Brain microvascular endothelial cell (primary cell): ENCODE data around the gene FAM222B.

Experiments
- DNase-seq: peaks from one replicate; pipeline ENCODE4 v3.0.0-alpha.2; 2020
- H3K27ac ChIP-seq: fragments of 250-450 bp; sonication (Bioruptor Pico); 2 replicates; pipeline ENCODE4 v1.5.1; 2020; ENCODE audit warnings: mild to moderate bottlenecking, moderate library complexity
- H3K27me3 ChIP-seq: fragments of 250-450 bp; sonication (Bioruptor Pico); replicated peaks from 2 replicates; pipeline ENCODE4 v1.5.1; 2020; ENCODE audit warnings: mild to moderate bottlenecking
- H3K36me3 ChIP-seq: fragments of 250-450 bp; sonication (Bioruptor Pico); replicated peaks from 2 replicates; pipeline ENCODE4 v1.5.1; 2020; ENCODE audit warnings: mild to moderate bottlenecking
- H3K4me3 ChIP-seq: 2 replicates; pipeline ENCODE4 v1.5.1; 2011; ENCODE audit warnings: low read depth, mild to moderate bottlenecking, control low read depth, low read length, moderate library complexity
- in situ Hi-C: cut with HindIII; loops from 2 replicates; pipeline ENCODE4 v1.10.0; 2017; ENCODE audit warnings: low sequenced_read_pairs, low pct_ligation_motif_present
- TF ChIP-seq, protein P1 (sequence below): IDR thresholded peaks from 2 replicates; pipeline ENCODE4 v1.5.1; 2011; ENCODE audit warnings: low read depth, mild to moderate bottlenecking, moderate library complexity, low read length, control low read depth, inconsistent platforms; ENCODE audit errors: missing control alignments

FAM222B gene

DNA sequence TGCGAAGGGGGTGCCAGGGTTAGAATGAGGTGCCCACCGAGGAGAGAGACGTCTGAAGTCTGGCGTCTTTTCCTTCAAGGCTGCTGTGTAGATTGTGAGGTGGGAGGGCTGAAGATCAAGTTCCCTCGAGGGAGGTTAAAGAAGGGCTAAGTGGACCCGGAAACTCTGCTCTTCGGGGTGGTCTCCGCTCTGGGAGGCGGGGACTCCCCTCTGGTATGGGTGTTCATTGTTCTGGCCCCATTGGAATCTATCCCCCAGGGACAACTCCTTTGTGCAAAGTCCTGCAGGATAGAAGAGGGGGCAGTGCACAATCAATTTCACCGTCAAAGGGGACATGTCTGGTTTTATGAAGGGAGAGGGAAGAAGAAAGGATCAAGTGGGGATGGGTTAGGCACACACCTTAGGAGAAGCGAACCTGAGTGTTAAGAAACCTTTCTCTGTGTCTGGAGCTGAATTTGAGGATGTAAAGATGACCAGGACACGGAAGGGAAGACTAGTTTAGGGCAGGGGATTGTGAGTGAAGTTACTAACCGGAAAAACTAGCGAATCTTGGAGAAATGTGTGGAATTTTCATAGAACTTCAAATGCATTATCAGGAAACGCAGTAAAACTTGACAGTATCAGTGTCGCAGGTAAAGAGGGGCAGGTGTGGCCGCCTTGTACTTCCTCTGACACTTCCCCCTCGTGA lies 124.1 kb downstream of the FAM222B start:
- peak overlapping the region; percentile 85 for H3K4me3 ChIP-seq
- H3K27me3 ChIP-seq: no peaks in the 10 kb centered on the region
- no peak for DNase-seq
- H3K27ac ChIP-seq: peak overlapping the region; percentile 93
- in situ Hi-C loops: no loop called here
- H3K36me3 ChIP-seq: peaks cover 40% of the 10 kb centered on the region
- TF ChIP-seq, protein P1, sequence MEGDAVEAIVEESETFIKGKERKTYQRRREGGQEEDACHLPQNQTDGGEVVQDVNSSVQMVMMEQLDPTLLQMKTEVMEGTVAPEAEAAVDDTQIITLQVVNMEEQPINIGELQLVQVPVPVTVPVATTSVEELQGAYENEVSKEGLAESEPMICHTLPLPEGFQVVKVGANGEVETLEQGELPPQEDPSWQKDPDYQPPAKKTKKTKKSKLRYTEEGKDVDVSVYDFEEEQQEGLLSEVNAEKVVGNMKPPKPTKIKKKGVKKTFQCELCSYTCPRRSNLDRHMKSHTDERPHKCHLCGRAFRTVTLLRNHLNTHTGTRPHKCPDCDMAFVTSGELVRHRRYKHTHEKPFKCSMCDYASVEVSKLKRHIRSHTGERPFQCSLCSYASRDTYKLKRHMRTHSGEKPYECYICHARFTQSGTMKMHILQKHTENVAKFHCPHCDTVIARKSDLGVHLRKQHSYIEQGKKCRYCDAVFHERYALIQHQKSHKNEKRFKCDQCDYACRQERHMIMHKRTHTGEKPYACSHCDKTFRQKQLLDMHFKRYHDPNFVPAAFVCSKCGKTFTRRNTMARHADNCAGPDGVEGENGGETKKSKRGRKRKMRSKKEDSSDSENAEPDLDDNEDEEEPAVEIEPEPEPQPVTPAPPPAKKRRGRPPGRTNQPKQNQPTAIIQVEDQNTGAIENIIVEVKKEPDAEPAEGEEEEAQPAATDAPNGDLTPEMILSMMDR: no peak

DNA sequence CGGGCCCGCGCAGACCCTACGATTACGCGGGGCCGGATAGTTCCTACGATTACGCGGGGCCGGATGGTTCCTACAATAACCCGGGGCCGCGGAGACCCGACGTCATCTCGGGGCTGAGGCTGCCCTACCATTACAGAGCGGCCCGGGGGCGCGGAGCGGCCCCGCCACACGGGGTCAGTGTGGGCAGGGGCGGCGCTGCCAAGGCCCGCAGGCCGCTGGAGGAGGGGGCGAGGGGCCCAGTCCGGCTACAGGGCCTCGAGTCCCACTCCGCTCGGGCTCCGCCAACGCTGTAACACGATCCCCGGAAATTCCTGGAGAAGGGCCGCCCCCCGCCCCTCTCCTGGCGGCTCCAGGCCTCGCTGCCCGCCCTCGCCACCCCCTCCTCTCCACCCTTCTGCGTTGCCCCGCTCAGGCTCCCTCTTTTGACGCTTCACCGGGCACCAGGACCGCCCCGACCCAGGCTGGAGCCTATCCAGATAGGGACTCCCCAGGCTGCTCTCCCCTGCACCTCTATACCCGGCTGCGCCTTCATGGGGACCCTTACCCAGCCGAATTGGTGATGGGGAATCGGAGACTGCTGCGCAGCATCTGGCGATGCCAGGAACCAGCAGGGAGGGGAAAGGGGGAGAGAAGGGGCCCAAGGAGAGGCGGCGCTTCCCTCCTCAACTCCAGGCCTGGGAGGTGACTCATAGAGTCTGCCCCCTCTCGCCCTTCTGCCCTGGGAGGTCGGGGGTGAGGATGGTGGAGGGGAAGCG lies 124.8 kb downstream of the FAM222B start, which contains the start of gene RAB34:
Gene RAB34 (minus strand): TSS at position 291 of the 755 bp plus-strand sequence. CDS start 602 bp downstream, outside the sequence.
- peak within 1 kb of the TSS; percentile 93 for H3K27ac ChIP-seq
- H3K27me3 ChIP-seq: no peaks in the 10 kb centered on the region
- H3K36me3 ChIP-seq: peaks cover 32% of the 10 kb centered on the region
- in situ Hi-C loops: no loop called here
- peak within 1 kb of the TSS; percentile 85 for H3K4me3 ChIP-seq
- TF ChIP-seq, protein P1: peak; percentile 4
- DNase-seq: peak; percentile 70

DNA sequence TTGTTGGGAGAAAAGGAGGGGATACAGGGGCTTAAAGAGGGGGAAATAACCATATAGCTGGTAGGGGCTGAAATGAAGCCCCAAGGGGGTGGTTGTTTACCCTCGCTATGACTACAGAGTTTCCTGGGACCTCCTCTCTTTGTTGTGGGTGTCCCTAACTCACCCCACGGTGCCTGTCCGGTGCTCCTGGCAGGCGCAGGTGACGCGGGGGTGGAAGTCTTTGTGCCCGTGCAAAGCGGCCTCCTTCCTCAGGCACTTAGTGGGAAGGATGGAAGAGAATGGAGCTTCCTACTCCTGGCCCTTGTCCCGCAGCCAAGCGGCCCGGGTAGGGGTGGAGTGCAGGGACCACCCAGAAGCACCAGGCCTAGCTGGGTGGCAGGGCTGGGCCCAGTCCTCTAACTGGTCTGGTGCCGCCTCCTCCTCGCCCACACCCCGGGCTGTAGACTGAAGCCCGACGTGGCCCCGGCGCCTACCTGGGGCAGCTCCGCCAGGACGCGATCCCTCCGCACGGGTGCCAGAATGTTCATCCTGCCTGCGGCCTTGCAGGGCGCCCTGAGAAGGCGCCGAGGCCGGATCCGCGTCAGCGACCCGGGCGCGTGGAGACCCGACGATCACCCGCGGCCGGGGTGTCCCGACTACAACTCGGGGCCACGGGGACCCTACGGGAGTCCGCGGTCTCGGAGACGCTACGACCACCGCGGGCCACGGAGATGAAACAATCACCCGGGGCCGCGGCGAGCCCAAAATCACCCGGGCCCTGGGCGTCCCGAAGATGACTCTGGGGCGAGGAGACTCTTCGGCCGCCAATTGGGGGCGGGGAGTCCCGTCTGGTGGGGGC lies 125.6 kb downstream of the FAM222B start:
- DNase-seq: peak; percentile 14
- Histone ChIP-seq H3K4me3 (peak overlapping the region; percentile 85), H3K27me3 (no peaks in the 10 kb centered on the region), H3K27ac (peak overlapping the region; percentile 93), H3K36me3 (peaks cover 26% of the 10 kb centered on the region)
- TF ChIP-seq, protein P1: no peak
- in situ Hi-C loops: no loop called here

DNA sequence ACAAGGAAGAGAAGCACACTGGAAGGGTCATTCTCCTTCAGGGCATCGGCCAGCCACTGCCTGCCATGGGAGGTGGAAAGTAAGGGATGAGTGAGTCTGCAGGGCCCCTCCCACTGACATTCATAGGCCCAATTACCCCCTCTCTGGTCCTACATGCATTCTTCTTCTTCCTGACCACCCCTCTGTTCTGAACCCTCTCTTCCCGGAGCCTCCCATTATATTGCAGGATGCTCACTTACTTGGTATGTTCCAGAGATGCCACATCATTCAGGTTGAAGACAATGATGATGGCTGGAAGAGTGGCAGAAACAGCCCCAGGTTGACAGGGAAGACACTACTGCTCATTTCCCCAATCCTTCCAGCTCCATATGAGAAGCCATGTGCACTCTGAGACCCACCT lies 127.4 kb downstream of the FAM222B start:
- H3K27ac ChIP-seq: no peak overlapping the region
- DNase-seq: no peak
- H3K4me3 ChIP-seq: no peak overlapping the region
- peaks cover 14% of the 10 kb centered on the region for H3K36me3 ChIP-seq
- TF ChIP-seq, protein P1: no peak
- in situ Hi-C loops: no loop called here
- no peaks in the 10 kb centered on the region for H3K27me3 ChIP-seq

DNA sequence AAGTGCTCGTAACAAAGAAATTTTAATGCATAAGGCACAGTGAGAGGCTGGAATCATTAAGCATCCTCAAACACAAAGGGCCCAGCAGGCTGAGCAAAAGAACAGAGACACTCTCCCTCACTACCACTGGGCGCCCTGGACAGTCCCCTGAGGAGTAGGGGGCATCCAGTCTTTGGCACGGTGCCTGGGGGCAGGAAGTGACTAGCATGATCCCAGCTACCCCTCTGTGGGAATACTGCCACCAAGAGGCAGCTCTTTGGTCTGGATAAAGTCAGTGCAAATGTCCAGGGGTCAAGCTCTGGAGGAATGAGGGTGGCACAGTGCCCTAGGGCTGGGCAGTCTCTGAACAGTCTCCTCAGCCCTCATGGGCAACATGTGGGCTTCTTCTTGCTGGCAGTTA lies 128.3 kb downstream of the FAM222B start:
- H3K4me3 ChIP-seq: no peak overlapping the region
- peaks cover 14% of the 10 kb centered on the region for H3K36me3 ChIP-seq
- H3K27ac ChIP-seq: no peak overlapping the region
- DNase-seq: no peak
- in situ Hi-C loops: no loop called here
- TF ChIP-seq, protein P1: peak; percentile 23
- no peaks in the 10 kb centered on the region for H3K27me3 ChIP-seq
